ENCODE measurements around the gene MECR.

- TF ChIP-seq CTCF (IDR thresholded peaks at IDR 0.05) (no peak), EZH2 (IDR thresholded peaks at IDR 0.05) (no peak)
These were observed 26.5 kb upstream of the MECR start for GRCh38 chr1:29256979-29257804.

All from neural progenitor cell (in vitro differentiated cells).